Astrocyte of the cerebellum (primary cell): ENCODE measurements around the gene FRMD4B.

ENCODE experiments used
- DNase-seq: peaks from one replicate; pipeline ENCODE4 v3.0.0-alpha.2; 2011; ENCODE audit warnings: low read depth
- H3K4me3 ChIP-seq: 2 replicates; pipeline ENCODE4 v1.5.1; 2011; ENCODE audit warnings: mild to moderate bottlenecking, low read depth, low read length, moderate library complexity
- CTCF ChIP-seq: IDR thresholded peaks from 2 replicates; pipeline ENCODE4 v1.5.1; 2012; ENCODE audit warnings: low read length, low read depth, moderate library complexity, mild to moderate bottlenecking; ENCODE audit errors: missing control alignments
- in situ Hi-C: cut with HindIII; loops from 2 replicates; pipeline ENCODE4 v1.10.0; 2017; ENCODE audit warnings: low sequenced_read_pairs

FRMD4B gene

GRCh38 chr3:69407908-69408307, 22.0 kb upstream of the FRMD4B start:
- no peak overlapping the region for H3K4me3 ChIP-seq
- no peak for TF ChIP-seq CTCF
- DNase-seq, result no peak
- in situ Hi-C loops, result loop anchor here (25.0 kb wide), 1 partner anchor 246 kb away; no protein-coding TSS in a partner anchor

- H3K4me3 ChIP-seq, result no peak overlapping the region
- peak; percentile 20 for DNase-seq
- in situ Hi-C loops, result loop anchor here (25.0 kb wide), 1 partner anchor 244 kb away; no protein-coding TSS in a partner anchor
- no peak for TF ChIP-seq CTCF
Measured at GRCh38 chr3:69406163-69406562, 20.3 kb upstream of the FRMD4B start.

- no peak for DNase-seq
- H3K4me3 ChIP-seq, result no peak overlapping the region
- TF ChIP-seq CTCF, result no peak
- in situ Hi-C loops, result loop anchor here (25.0 kb wide), 1 partner anchor 243 kb away; no protein-coding TSS in a partner anchor
Measured at GRCh38 chr3:69405067-69405466, 19.2 kb upstream of the FRMD4B start.

GRCh38 chr3:69403454-69403853, 17.6 kb upstream of the FRMD4B start:
- H3K4me3 ChIP-seq, result no peak overlapping the region
- no peak for DNase-seq
- TF ChIP-seq CTCF, result no peak
- in situ Hi-C loops, result loop anchor here (25.0 kb wide), 1 partner anchor 241 kb away; no protein-coding TSS in a partner anchor

GRCh38 chr3:69400683-69401082, 14.8 kb upstream of the FRMD4B start:
- no peak for DNase-seq
- H3K4me3 ChIP-seq, result no peak overlapping the region
- in situ Hi-C loops, result loop anchor here (25.0 kb wide), 1 partner anchor 238 kb away; no protein-coding TSS in a partner anchor
- no peak for TF ChIP-seq CTCF

GRCh38 chr3:69392850-69393249, 7.0 kb upstream of the FRMD4B start:
- H3K4me3 ChIP-seq, result no peak overlapping the region
- in situ Hi-C loops, result no loop called here
- DNase-seq, result no peak
- no peak for TF ChIP-seq CTCF
